AG04450 (cell line): Measurements from ENCODE around the gene LRRC8A. TPM values are rescaled to one million over a fixed set of nuclear protein-coding genes. Genes with fewer than 3 reads are reported as not detected.

Experiments
- CTCF ChIA-PET: fragments of 300-600, 350-600 bp; formaldehyde crosslinking; extraction: SDS; loops from one replicate; lab custom pipeline; 2022; ENCODE audit warnings: antibody characterized with exemption, inconsistent platforms; lab: Charles Lee
- POLR2A ChIA-PET: fragments of 350-600 bp; formaldehyde crosslinking; extraction: SDS; loops from one replicate; lab custom pipeline; 2021; ENCODE audit warnings: antibody characterized with exemption, inconsistent platforms; lab: Yijun Ruan, JAX
- DNase-seq: peaks from one replicate; pipeline ENCODE4 v3.0.0-alpha.2; 2011; ENCODE audit warnings: low read depth, low spot score
- H3K27ac ChIP-seq: one replicate; pipeline ENCODE4 v1.5.1; 2012; ENCODE audit warnings: low read depth, low read length, control low read depth
- H3K27me3 ChIP-seq: one replicate; pipeline ENCODE4 v1.6.0; 2012; ENCODE audit warnings: low read length; ENCODE audit not compliant: control insufficient read depth, insufficient read depth
- H3K4me3 ChIP-seq: 2 replicates; pipeline ENCODE4 v1.5.1; 2011; ENCODE audit warnings: mild to moderate bottlenecking, low read depth, low read length, control low read depth
- H3K9me3 ChIP-seq: 2 replicates; pipeline ENCODE4 v1.5.1; 2012; ENCODE audit warnings: low read length; ENCODE audit not compliant: control insufficient read depth, insufficient read depth
- polyA plus RNA-seq: library from polyadenylated mRNA; depleted of rRNA; stranded (reverse); fragments of >200 nt; gene quantifications from 2 replicates; pipeline ENCODE4 v1.2.3, GENCODE V29; 2011
- TF ChIP-seq, protein P1 (sequence below): IDR thresholded peaks from 2 replicates; pipeline ENCODE4 v1.5.1; 2011; ENCODE audit warnings: low read depth, low read length, control low read depth, inconsistent platforms

LRRC8A gene
- polyA plus RNA-seq, 1 experiment, result 25.3 TPM

- TF ChIP-seq, protein P1, sequence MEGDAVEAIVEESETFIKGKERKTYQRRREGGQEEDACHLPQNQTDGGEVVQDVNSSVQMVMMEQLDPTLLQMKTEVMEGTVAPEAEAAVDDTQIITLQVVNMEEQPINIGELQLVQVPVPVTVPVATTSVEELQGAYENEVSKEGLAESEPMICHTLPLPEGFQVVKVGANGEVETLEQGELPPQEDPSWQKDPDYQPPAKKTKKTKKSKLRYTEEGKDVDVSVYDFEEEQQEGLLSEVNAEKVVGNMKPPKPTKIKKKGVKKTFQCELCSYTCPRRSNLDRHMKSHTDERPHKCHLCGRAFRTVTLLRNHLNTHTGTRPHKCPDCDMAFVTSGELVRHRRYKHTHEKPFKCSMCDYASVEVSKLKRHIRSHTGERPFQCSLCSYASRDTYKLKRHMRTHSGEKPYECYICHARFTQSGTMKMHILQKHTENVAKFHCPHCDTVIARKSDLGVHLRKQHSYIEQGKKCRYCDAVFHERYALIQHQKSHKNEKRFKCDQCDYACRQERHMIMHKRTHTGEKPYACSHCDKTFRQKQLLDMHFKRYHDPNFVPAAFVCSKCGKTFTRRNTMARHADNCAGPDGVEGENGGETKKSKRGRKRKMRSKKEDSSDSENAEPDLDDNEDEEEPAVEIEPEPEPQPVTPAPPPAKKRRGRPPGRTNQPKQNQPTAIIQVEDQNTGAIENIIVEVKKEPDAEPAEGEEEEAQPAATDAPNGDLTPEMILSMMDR, result no peak
- ChIA-PET POLR2A (no interaction called here), CTCF (interaction anchor here (1.0 to 1.3 kb wide), 2 partner anchors 15 to 50 kb away, joined by 3 to 13 read pairs; no protein-coding TSS in a partner anchor)
- Histone ChIP-seq H3K9me3 (no peaks in the 10 kb centered on the region), H3K27me3 (no peaks in the 10 kb centered on the region), H3K4me3 (no peak overlapping the region), H3K27ac (no peak overlapping the region)
- no peak for DNase-seq
These were observed 4.1 kb upstream of the LRRC8A start for GRCh38 chr9:128877852-128878251.

- no peaks in the 10 kb centered on the region for H3K27me3 ChIP-seq
- TF ChIP-seq, protein P1, result no peak
- CTCF ChIA-PET, result interaction anchor here (0.5 to 0.6 kb wide), 2 partner anchors 67 to 91 kb away, joined by 4 to 5 read pairs; no protein-coding TSS in a partner anchor
- no peaks in the 10 kb centered on the region for H3K9me3 ChIP-seq
- DNase-seq, result no peak
- H3K4me3 ChIP-seq, result peak overlapping the region; percentile 82
- H3K27ac ChIP-seq, result peak overlapping the region; percentile 66
- POLR2A ChIA-PET, result interaction anchor here (0.6 to 0.7 kb wide), 3 partner anchors 9 to 332 kb away, joined by 3 read pairs; no protein-coding TSS in a partner anchor
These were observed 1.0 kb downstream of the LRRC8A start for GRCh38 chr9:128882677-128883603.

DNA sequence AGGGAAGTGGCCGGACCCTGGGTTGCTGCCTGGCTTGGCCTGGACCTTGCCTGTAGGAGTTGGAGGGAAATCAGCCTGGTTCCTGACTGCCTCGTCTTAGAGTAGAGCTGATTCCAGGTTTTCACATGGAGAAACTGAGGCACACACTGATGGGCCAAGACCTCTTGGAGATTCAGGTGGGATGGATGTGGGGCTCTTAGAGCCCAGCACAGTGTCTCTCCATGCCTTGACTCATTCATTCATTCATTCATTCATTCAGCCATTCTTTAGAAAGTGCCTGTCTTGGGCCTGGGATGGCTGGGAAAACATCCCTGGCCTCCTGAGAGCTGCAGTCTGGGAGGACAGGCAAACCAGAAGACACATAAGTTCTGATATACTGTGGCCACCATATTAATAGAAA lies 2.2 kb downstream of the LRRC8A start:
- no peak for DNase-seq
- Histone ChIP-seq H3K27me3 (no peaks in the 10 kb centered on the region), H3K9me3 (no peaks in the 10 kb centered on the region), H3K27ac (peak overlapping the region; percentile 31), H3K4me3 (peak overlapping the region; percentile 13; the same call in 1 of the 2 replicates)
- POLR2A ChIA-PET, result interaction anchor here (0.6 kb wide), 1 partner anchor 449 kb away, joined by 3 read pairs; no protein-coding TSS in a partner anchor
- CTCF ChIA-PET, result no interaction called here
- TF ChIP-seq, protein P1, result no peak

GRCh38 chr9:128885376-128885775 lies 3.4 kb downstream of the LRRC8A start:
- no peak for DNase-seq
- POLR2A ChIA-PET, result interaction anchor here (0.5 kb wide), 1 partner anchor 113 kb away, joined by 4 read pairs; no protein-coding TSS in a partner anchor
- CTCF ChIA-PET, result no interaction called here

More at GRCh38 chr9:128885376-128885775, 3.4 kb downstream of the LRRC8A start:
- no peaks in the 10 kb centered on the region for H3K27me3 ChIP-seq
- TF ChIP-seq, protein P1, result no peak
- H3K9me3 ChIP-seq, result no peaks in the 10 kb centered on the region
- no peak overlapping the region for H3K27ac ChIP-seq
- no peak overlapping the region for H3K4me3 ChIP-seq
